K562 (cell line): ENCODE measurements around the gene SLC43A1. TPM values are rescaled to one million over a fixed set of nuclear protein-coding genes. Genes with fewer than 3 reads are reported as not detected.

ENCODE experiments used
- ATF7 ChIP-seq: fragments of 450-650 bp; IDR thresholded peaks from 2 replicates; pipeline ENCODE4 v1.7.1; 2014; ENCODE audit warnings: mild to moderate bottlenecking, moderate library complexity
- BRD9 ChIP-seq: fragments of 450-650 bp; IDR thresholded peaks from 2 replicates; pipeline ENCODE4 v1.6.1; 2018; ENCODE audit warnings: low read depth; ENCODE audit not compliant: partially characterized antibody
- FOXK2 ChIP-seq, 2 experiments: fragments of 450-650 bp; IDR thresholded peaks in 1 of 2; conservative IDR thresholded peaks in 1 of 2; 2 replicates each; pipeline ENCODE4 v1.6.1; 2016; ENCODE audit warnings: low read depth in 2 of 2, mild to moderate bottlenecking in 1 of 2
- GABPB1 ChIP-seq: sonication (generic); formaldehyde crosslinking; IDR thresholded peaks from 2 replicates; pipeline ENCODE4 v1.8.0; 2022; ENCODE audit warnings: mild to moderate bottlenecking, missing genetic modification reagents
- GABPB2 ChIP-seq: fragments of 250-450 bp; sonication (Bioruptor Pico); conservative IDR thresholded peaks from 2 replicates; pipeline ENCODE4 v1.5.1; 2021; ENCODE audit warnings: mild to moderate bottlenecking
- HCFC1 ChIP-seq: IDR thresholded peaks from 2 replicates; pipeline ENCODE4 v1.6.1; 2012; ENCODE audit warnings: low read depth, low read length, improper control_type of control experiment
- HEY1 ChIP-seq: fragments of 250-450 bp; sonication (Bioruptor Pico); IDR thresholded peaks from 2 replicates; pipeline ENCODE4 v1.5.0; 2020; ENCODE audit warnings: mild to moderate bottlenecking, moderate library complexity, borderline replicate concordance
- NFYB ChIP-seq: IDR thresholded peaks from 2 replicates; pipeline ENCODE4 v1.6.1; 2011; ENCODE audit warnings: mild to moderate bottlenecking, moderate library complexity; ENCODE audit not compliant: insufficient read length; ENCODE audit errors: extremely low read depth
- NUFIP1 ChIP-seq: fragments of 450-650 bp; IDR thresholded peaks from 2 replicates; pipeline ENCODE4 v1.6.1; 2018; ENCODE audit not compliant: partially characterized antibody
- RB1 ChIP-seq: fragments of 450-650 bp; IDR thresholded peaks from 2 replicates; pipeline ENCODE4 v1.6.1; 2017; ENCODE audit warnings: low read depth, mild to moderate bottlenecking
- STAT5A ChIP-seq: IDR thresholded peaks from 2 replicates; pipeline ENCODE4 v1.6.1; 2012; ENCODE audit warnings: low read length, inconsistent platforms, borderline replicate concordance
- TSC22D4 ChIP-seq: fragments of 450-650 bp; IDR thresholded peaks from 2 replicates; pipeline ENCODE4 v1.6.1; 2016; ENCODE audit warnings: missing genetic modification characterization, missing biosample characterization, control low read depth
- ZBED1 ChIP-seq: IDR thresholded peaks from 2 replicates; pipeline ENCODE4 v1.6.1; 2014
- ZNF586 ChIP-seq: fragments of 450-650 bp; formaldehyde crosslinking; conservative IDR thresholded peaks from 2 replicates; pipeline ENCODE4 v1.4.0; 2020; ENCODE audit warnings: mild to moderate bottlenecking, moderate library complexity
- polyA plus RNA-seq, 8 experiments: library from polyadenylated mRNA; depleted of rRNA in 4 of 8; stranded (reverse) in 5 of 8; unstranded in 3 of 8; fragments of >200 nt; fragmentation: Nextera tagmentation in 2 of 8; fragmentation: Illumina TruSeq in 1 of 8; extraction: Ambion mirVana in 2 of 8; extraction: Trizol in 1 of 8; gene quantifications; 2 replicates each; pipeline versions ENCODE4 v1.2.1 to v1.2.3, GENCODE V29; 2011 to 2014; ENCODE audit warnings: inconsistent platforms in 1 of 8, missing spikeins in 1 of 8
- total RNA-seq, 7 experiments: library from RNA; depleted of rRNA in 6 of 7; stranded (reverse); fragments of >200 nt in 6 of 7; fragmentation: Illumina TruSeq in 2 of 7; extraction: Trizol in 2 of 7; gene quantifications; 2 replicates each; pipeline versions ENCODE4 v1.2.1 to v1.2.3, GENCODE V29; 2011 to 2021; ENCODE audit warnings: low replicate concordance in 1 of 7
- TF ChIP-seq, protein P1 (sequence below): sonication (generic); formaldehyde crosslinking; IDR thresholded peaks from 2 replicates; pipeline ENCODE4 v1.9.0; 2022; ENCODE audit warnings: mild to moderate bottlenecking, missing genetic modification reagents
- TF ChIP-seq, protein P2 (sequence below), 2 experiments: fragments of 450-650 bp; conservative IDR thresholded peaks; 2 replicates each; pipeline ENCODE4 v1.6.1; 2017; ENCODE audit warnings: mild to moderate bottlenecking in 2 of 2, moderate library complexity in 2 of 2
- TF ChIP-seq, protein P3 (sequence below): sonication (generic); formaldehyde crosslinking; IDR thresholded peaks from 2 replicates; pipeline ENCODE4 v1.4.0; 2020; ENCODE audit warnings: mild to moderate bottlenecking, missing genetic modification reagents
- TF ChIP-seq, protein P4 (sequence below), 2 experiments: IDR thresholded peaks in 1 of 2; conservative IDR thresholded peaks in 1 of 2; 2 replicates each; pipeline ENCODE4 v1.6.1; 2016; ENCODE audit warnings: low read depth in 2 of 2, mild to moderate bottlenecking in 1 of 2, missing compliant biosample characterization in 1 of 2, missing genetic modification characterization in 1 of 2, moderate library complexity in 1 of 2
- TF ChIP-seq, protein P5 (sequence below): fragments of 450-650 bp; conservative IDR thresholded peaks from 2 replicates; pipeline ENCODE4 v1.6.1; 2016; ENCODE audit warnings: missing genetic modification characterization, low read depth, mild to moderate bottlenecking, control low read depth, missing compliant biosample characterization

SLC43A1 gene
- total and polyA plus RNA-seq, 9 of the 15 experiments (the other 6 are each of a cell fraction or from before 2014, with no cell fraction given), result 2.6 to 41.8 (median 24.6) TPM

DNA sequence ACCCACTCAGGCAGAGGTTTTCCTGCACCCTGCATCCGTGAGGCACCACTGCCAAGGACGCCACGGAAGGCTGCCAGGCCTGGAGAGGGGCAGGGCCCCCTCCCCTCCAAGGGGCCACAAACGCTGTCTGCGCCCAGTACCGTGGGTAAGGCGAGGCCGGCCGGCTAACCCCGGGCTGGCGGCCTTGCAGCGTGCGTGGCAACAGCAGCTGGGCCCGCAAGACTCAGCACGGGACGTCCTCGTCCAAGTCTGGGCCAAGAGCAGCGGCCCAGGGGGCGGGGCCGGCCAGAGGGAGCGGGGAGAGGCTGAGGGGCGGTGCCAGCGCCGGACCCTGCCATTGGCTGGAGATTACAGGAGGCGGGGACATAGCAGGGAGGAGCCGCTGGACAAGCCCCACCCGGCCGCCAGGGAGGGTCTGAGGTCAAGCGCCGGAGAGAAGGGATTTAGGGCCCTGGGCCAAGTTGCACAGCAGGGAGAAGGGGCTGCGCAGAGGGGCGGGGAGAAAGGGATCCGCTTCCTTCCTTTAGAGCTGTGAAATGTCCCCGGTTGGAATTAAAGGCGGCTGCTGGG, 16.0 kb downstream of the SLC43A1 start (continued):
- TF ChIP-seq, protein P1, sequence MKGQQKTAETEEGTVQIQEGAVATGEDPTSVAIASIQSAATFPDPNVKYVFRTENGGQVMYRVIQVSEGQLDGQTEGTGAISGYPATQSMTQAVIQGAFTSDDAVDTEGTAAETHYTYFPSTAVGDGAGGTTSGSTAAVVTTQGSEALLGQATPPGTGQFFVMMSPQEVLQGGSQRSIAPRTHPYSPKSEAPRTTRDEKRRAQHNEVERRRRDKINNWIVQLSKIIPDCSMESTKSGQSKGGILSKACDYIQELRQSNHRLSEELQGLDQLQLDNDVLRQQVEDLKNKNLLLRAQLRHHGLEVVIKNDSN (CRISPR knock-in tag), result 0 out of 2 replicates have a peak, but pooled peaks have one; percentile 14
- TF ChIP-seq, protein P2, sequence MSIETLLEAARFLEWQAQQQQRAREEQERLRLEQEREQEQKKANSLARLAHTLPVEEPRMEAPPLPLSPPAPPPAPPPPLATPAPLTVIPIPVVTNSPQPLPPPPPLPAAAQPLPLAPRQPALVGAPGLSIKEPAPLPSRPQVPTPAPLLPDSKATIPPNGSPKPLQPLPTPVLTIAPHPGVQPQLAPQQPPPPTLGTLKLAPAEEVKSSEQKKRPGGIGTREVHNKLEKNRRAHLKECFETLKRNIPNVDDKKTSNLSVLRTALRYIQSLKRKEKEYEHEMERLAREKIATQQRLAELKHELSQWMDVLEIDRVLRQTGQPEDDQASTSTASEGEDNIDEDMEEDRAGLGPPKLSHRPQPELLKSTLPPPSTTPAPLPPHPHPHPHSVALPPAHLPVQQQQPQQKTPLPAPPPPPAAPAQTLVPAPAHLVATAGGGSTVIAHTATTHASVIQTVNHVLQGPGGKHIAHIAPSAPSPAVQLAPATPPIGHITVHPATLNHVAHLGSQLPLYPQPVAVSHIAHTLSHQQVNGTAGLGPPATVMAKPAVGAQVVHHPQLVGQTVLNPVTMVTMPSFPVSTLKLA (conservative IDR thresholded peaks at IDR 0.05), result 0 out of 4 replicates have a peak, but pooled peaks of 1 of the 2 experiments have one; percentile 46
- TF ChIP-seq ZBED1 (no peak), FOXK2 (conservative IDR thresholded peaks at IDR 0.05 in 1 of 2, IDR thresholded peaks at IDR 0.05 in 1 of 2; ENCODE audit: low read depth in 2 of 2) (0 out of 4 replicates have a peak, but pooled peaks of 1 of the 2 experiments have one; percentile 14), ATF7 (peak; percentile 55), NUFIP1 (no peak), GABPB1 (CRISPR knock-in tag) (peak; percentile 13; the same call in 1 of the 2 replicates), HEY1 (CRISPR knock-in tag) (no peak), HCFC1 (no peak), NFYB (peak; percentile 68), GABPB2 (no peak), TSC22D4 (tag) (no peak), BRD9 (no peak), RB1 (0 out of 2 replicates have a peak, but pooled peaks have one; percentile 36), STAT5A (no peak), ZNF586 (CRISPR knock-in tag) (no peak)
- TF ChIP-seq, protein P3, sequence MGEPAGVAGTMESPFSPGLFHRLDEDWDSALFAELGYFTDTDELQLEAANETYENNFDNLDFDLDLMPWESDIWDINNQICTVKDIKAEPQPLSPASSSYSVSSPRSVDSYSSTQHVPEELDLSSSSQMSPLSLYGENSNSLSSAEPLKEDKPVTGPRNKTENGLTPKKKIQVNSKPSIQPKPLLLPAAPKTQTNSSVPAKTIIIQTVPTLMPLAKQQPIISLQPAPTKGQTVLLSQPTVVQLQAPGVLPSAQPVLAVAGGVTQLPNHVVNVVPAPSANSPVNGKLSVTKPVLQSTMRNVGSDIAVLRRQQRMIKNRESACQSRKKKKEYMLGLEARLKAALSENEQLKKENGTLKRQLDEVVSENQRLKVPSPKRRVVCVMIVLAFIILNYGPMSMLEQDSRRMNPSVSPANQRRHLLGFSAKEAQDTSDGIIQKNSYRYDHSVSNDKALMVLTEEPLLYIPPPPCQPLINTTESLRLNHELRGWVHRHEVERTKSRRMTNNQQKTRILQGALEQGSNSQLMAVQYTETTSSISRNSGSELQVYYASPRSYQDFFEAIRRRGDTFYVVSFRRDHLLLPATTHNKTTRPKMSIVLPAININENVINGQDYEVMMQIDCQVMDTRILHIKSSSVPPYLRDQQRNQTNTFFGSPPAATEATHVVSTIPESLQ, result no peak
- TF ChIP-seq, protein P4, sequence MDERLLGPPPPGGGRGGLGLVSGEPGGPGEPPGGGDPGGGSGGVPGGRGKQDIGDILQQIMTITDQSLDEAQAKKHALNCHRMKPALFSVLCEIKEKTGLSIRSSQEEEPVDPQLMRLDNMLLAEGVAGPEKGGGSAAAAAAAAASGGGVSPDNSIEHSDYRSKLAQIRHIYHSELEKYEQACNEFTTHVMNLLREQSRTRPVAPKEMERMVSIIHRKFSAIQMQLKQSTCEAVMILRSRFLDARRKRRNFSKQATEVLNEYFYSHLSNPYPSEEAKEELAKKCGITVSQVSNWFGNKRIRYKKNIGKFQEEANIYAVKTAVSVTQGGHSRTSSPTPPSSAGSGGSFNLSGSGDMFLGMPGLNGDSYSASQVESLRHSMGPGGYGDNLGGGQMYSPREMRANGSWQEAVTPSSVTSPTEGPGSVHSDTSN (CRISPR knock-in tag; IDR thresholded peaks at IDR 0.05; ENCODE audit: low read depth), result no peak
- TF ChIP-seq, protein P4 (tag; conservative IDR thresholded peaks at IDR 0.05; ENCODE audit: low read depth), result no peak
- TF ChIP-seq, protein P5, sequence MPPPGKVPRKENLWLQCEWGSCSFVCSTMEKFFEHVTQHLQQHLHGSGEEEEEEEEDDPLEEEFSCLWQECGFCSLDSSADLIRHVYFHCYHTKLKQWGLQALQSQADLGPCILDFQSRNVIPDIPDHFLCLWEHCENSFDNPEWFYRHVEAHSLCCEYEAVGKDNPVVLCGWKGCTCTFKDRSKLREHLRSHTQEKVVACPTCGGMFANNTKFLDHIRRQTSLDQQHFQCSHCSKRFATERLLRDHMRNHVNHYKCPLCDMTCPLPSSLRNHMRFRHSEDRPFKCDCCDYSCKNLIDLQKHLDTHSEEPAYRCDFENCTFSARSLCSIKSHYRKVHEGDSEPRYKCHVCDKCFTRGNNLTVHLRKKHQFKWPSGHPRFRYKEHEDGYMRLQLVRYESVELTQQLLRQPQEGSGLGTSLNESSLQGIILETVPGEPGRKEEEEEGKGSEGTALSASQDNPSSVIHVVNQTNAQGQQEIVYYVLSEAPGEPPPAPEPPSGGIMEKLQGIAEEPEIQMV, result no peak
